Type B pancreatic cell (in vitro differentiated cells): ENCODE results near the gene FPR2. TPM values are rescaled to one million over a fixed set of nuclear protein-coding genes. Genes with fewer than 3 reads are reported as not detected.

ENCODE experiments used
- DNase-seq: peaks from one replicate; pipeline ENCODE4 v3.0.0; 2021; ENCODE audit warnings: mixed read lengths; ENCODE audit not compliant: unreplicated experiment; ENCODE audit errors: extremely low spot score
- H3K27ac Mint-ChIP-seq: 2 replicates; pipeline ENCODE4 v1.8.0; 2021; ENCODE audit warnings: mild to moderate bottlenecking, mixed read lengths
- H3K27me3 Mint-ChIP-seq: 2 replicates; pipeline ENCODE4 v1.8.0; 2021; ENCODE audit warnings: mixed read lengths
- H3K36me3 Mint-ChIP-seq: 2 replicates; pipeline ENCODE4 v1.8.0; 2021; ENCODE audit warnings: mixed read lengths
- H3K4me1 Mint-ChIP-seq: one replicate; pipeline ENCODE4 v1.8.0; 2021; ENCODE audit warnings: mixed read lengths; ENCODE audit not compliant: unreplicated experiment
- H3K4me3 Mint-ChIP-seq: 2 replicates; pipeline ENCODE4 v1.8.0; 2021; ENCODE audit warnings: mild to moderate bottlenecking, mixed read lengths
- H3K9me3 Mint-ChIP-seq: 2 replicates; pipeline ENCODE4 v1.8.0; 2021; ENCODE audit warnings: mixed read lengths
- total RNA-seq: library from RNA; stranded (reverse); gene quantifications from 2 replicates; pipeline ENCODE4 v1.2.1, GENCODE V29; 2021; ENCODE audit warnings: low replicate concordance
- TF ChIP-seq, protein P1 (sequence below): fragments of 200-600 bp; sonication (generic); conservative IDR thresholded peaks from 2 replicates; pipeline ENCODE4 v1.5.0; 2021; ENCODE audit warnings: antibody characterized with exemption, mild to moderate bottlenecking

The FPR2 gene
- total RNA-seq, 1 donor from 2014 or later, result not detected

- H3K27me3 Mint-ChIP-seq, result peaks cover 3% of the 10 kb centered on the region
- TF ChIP-seq, protein P1, sequence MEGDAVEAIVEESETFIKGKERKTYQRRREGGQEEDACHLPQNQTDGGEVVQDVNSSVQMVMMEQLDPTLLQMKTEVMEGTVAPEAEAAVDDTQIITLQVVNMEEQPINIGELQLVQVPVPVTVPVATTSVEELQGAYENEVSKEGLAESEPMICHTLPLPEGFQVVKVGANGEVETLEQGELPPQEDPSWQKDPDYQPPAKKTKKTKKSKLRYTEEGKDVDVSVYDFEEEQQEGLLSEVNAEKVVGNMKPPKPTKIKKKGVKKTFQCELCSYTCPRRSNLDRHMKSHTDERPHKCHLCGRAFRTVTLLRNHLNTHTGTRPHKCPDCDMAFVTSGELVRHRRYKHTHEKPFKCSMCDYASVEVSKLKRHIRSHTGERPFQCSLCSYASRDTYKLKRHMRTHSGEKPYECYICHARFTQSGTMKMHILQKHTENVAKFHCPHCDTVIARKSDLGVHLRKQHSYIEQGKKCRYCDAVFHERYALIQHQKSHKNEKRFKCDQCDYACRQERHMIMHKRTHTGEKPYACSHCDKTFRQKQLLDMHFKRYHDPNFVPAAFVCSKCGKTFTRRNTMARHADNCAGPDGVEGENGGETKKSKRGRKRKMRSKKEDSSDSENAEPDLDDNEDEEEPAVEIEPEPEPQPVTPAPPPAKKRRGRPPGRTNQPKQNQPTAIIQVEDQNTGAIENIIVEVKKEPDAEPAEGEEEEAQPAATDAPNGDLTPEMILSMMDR, result no peak
- no peak for DNase-seq
- no peaks in the 10 kb centered on the region for H3K9me3 Mint-ChIP-seq
- no peak overlapping the region for H3K27ac Mint-ChIP-seq
- H3K4me3 Mint-ChIP-seq, result no peak overlapping the region
- no peaks in the 10 kb centered on the region for H3K36me3 Mint-ChIP-seq
- H3K4me1 Mint-ChIP-seq, result no peaks in the 10 kb centered on the region
Observed at GRCh38 chr19:51742789-51743188, 18.2 kb upstream of the FPR2 start.

- no peaks in the 10 kb centered on the region for H3K9me3 Mint-ChIP-seq
- no peaks in the 10 kb centered on the region for H3K4me1 Mint-ChIP-seq
- no peaks in the 10 kb centered on the region for H3K36me3 Mint-ChIP-seq
- no peak overlapping the region for H3K27ac Mint-ChIP-seq
- TF ChIP-seq, protein P1, result no peak
- H3K27me3 Mint-ChIP-seq, result peaks cover 3% of the 10 kb centered on the region
- H3K4me3 Mint-ChIP-seq, result no peak overlapping the region
- DNase-seq, result no peak
Observed at GRCh38 chr19:51743405-51743804, 17.6 kb upstream of the FPR2 start.

DNA sequence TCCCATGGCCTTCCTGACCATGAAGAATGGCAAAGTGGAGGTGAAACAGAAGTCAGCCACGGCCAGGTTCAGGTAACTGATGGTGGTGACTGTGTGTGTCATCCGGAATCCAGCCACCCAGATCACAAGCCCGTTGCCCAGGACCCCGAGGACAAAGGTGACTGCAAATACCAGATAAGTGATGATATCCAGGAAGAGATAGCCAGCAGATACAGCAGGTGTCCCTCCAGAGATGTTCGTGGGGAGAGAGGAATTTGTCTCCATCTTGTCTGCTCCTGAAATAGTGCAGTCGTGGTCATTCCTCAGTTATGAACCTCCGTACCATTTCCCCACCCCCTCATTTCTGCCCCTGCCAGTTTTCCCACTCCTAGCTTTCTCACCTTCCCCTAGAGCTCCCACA lies 14.2 kb upstream of the FPR2 start:
- Mint-ChIP-seq H3K36me3 (no peaks in the 10 kb centered on the region), H3K4me1 (no peaks in the 10 kb centered on the region), H3K9me3 (no peaks in the 10 kb centered on the region), H3K27me3 (no peaks in the 10 kb centered on the region), H3K4me3 (no peak overlapping the region), H3K27ac (no peak overlapping the region)
- DNase-seq, result no peak
- TF ChIP-seq, protein P1, result no peak

GRCh38 chr19:51749979-51750378 lies 11.0 kb upstream of the FPR2 start:
- Mint-ChIP-seq H3K27ac (no peak overlapping the region), H3K27me3 (no peaks in the 10 kb centered on the region), H3K4me1 (no peaks in the 10 kb centered on the region), H3K36me3 (no peaks in the 10 kb centered on the region), H3K4me3 (no peak overlapping the region), H3K9me3 (no peaks in the 10 kb centered on the region)
- TF ChIP-seq, protein P1, result no peak
- DNase-seq, result no peak

DNA sequence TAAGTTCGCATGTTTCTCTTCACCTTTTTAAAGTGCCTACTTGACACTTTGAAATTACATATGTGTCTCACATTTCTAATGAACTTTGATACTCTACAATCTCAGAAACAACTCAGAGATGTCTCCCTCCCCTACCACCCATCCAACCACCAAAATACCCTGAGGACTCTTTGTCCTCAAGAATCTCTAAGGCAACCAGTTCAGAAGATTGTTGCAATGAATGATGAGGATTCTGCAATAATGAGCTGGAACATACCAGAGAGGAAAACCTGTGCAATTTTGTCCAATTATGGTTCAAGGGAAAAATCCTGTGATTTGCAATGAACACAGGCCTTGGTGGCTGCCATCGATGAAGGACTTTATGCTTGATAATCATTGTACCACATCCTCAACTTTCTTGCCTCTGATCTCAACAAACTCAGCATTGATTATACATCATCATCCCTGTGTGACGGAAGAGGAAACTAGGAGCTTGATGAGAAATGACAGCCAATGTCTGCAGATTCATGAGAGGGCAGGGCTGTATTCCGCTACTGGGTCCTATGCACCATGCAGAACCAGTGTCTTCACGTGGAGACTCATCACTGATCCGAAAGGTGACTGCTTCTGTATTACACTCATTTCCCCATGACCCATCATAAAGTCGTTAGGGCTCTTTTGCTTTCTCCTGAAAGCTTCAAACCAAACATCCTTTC lies 10.4 kb upstream of the FPR2 start:
- Mint-ChIP-seq H3K4me1 (no peaks in the 10 kb centered on the region), H3K4me3 (no peak overlapping the region), H3K9me3 (no peaks in the 10 kb centered on the region), H3K27me3 (no peaks in the 10 kb centered on the region), H3K36me3 (no peaks in the 10 kb centered on the region), H3K27ac (no peak overlapping the region)
- DNase-seq, result no peak
- TF ChIP-seq, protein P1, result no peak

GRCh38 chr19:51751655-51752054 lies 9.3 kb upstream of the FPR2 start, which contains the start of gene FPR1:
Gene FPR1, minus strand, starts transcription at chr19:51751878. Its CDS starts 4,884 bp downstream, at chr19:51746994.
- TF ChIP-seq, protein P1, result no peak

More at GRCh38 chr19:51751655-51752054, 9.3 kb upstream of the FPR2 start, which contains the start of gene FPR1:
- no peaks in the 10 kb centered on the region for H3K27me3 Mint-ChIP-seq
- no peaks in the 10 kb centered on the region for H3K9me3 Mint-ChIP-seq
- H3K36me3 Mint-ChIP-seq, result no peaks in the 10 kb centered on the region
- H3K4me3 Mint-ChIP-seq, result no peak within 1 kb of the TSS
- no peak within 1 kb of the TSS for H3K27ac Mint-ChIP-seq
- no peak for DNase-seq
- H3K4me1 Mint-ChIP-seq, result no peaks in the 10 kb centered on the region
